Right atrium auricular region (tissue), 2 donors: ENCODE results near the gene RDH8. TPM values are rescaled to one million over a fixed set of nuclear protein-coding genes. Genes with fewer than 3 reads are reported as not detected.

Source experiments
- DNase-seq: peaks from one replicate; pipeline ENCODE4 v3.0.0-alpha.2; 2019; ENCODE audit warnings: low spot score
- H3K27ac ChIP-seq, 2 donors: fragments of 200-600 bp; sonication (generic); 1 replicate in 1 of 2; 2 replicates in 1 of 2; pipeline ENCODE4 v1.5.1; 2016 to 2019
- H3K27me3 ChIP-seq, 2 donors: fragments of 200-600 bp; sonication (generic); one replicate each; pipeline versions ENCODE4 v1.5.1 to v1.6.0; 2017 to 2019
- H3K36me3 ChIP-seq: fragments of 200-600 bp; sonication (generic); one replicate; pipeline ENCODE4 v1.5.1; 2016
- H3K4me1 ChIP-seq, 2 donors: fragments of 200-600 bp; sonication (generic); one replicate each; pipeline versions ENCODE4 v1.5.1 to v1.6.0; 2017 to 2019
- H3K4me3 ChIP-seq, 2 donors: fragments of 200-600 bp; sonication (generic); 1 replicate in 1 of 2; 2 replicates in 1 of 2; pipeline ENCODE4 v1.5.1; 2017 to 2019; ENCODE audit warnings: mild to moderate bottlenecking in 1 of 2, moderate library complexity in 1 of 2
- H3K9me3 ChIP-seq, 2 donors: fragments of 200-600 bp; sonication (generic); one replicate each; pipeline ENCODE4 v1.5.1; 2019
- CTCF ChIP-seq, 2 donors: fragments of 200-600 bp; sonication (generic); IDR thresholded peaks; one replicate each; pipeline ENCODE4 v1.5.1; 2019; ENCODE audit warnings: antibody characterized with exemption in 2 of 2
- total RNA-seq, 2 donors: library from RNA; depleted of rRNA; stranded (reverse); fragments of >200 nt; gene quantifications; one replicate each; pipeline ENCODE4 v1.1.0, GENCODE V29; 2016

The RDH8 gene
- total RNA-seq, 2 donors from 2014 or later = not detected

GRCh38 chr19:10010247-10010691 lies 3.0 kb upstream of the RDH8 start, which contains the start of gene COL5A3:
Gene COL5A3, minus strand, starts transcription at chr19:10010504. Its CDS starts 119 bp downstream, at chr19:10010385.
- peaks cover 0 to 33% of the 10 kb centered on the region in 2 donors for H3K4me1 ChIP-seq
- peak within 1 kb of the TSS; percentile 79 for H3K27ac ChIP-seq
- no peaks in the 10 kb centered on the region for H3K27me3 ChIP-seq

GRCh38 chr19:10010939-10011338 lies 2.3 kb upstream of the RDH8 start:
- Histone ChIP-seq H3K36me3 (no peaks in the 10 kb centered on the region), H3K9me3 (no peaks in the 10 kb centered on the region), H3K4me3 (no peak overlapping the region), H3K4me1 (peaks cover 0 to 26% of the 10 kb centered on the region in 2 donors), H3K27me3 (no peaks in the 10 kb centered on the region), H3K27ac (peak overlapping the region in 1 of 2 donors; percentile 79)
- no peak for DNase-seq
- no peak for TF ChIP-seq CTCF (IDR thresholded peaks at IDR 0.05)

More at GRCh38 chr19:10010247-10010691, 3.0 kb upstream of the RDH8 start, which contains the start of gene COL5A3:
- Histone ChIP-seq H3K9me3 (no peaks in the 10 kb centered on the region), H3K4me3 (peak within 1 kb of the TSS; percentile 50 to 58), H3K36me3 (peaks cover 2% of the 10 kb centered on the region)
- DNase-seq = peak; percentile 80
- TF ChIP-seq CTCF (IDR thresholded peaks at IDR 0.05) = no peak

- H3K9me3 ChIP-seq = no peaks in the 10 kb centered on the region
- H3K27me3 ChIP-seq = no peaks in the 10 kb centered on the region
- peaks cover 0 to 24% of the 10 kb centered on the region in 2 donors for H3K4me1 ChIP-seq
- H3K27ac ChIP-seq = no peak overlapping the region
- DNase-seq = no peak
- no peak for TF ChIP-seq CTCF (IDR thresholded peaks at IDR 0.05)
- H3K36me3 ChIP-seq = no peaks in the 10 kb centered on the region
- no peak overlapping the region for H3K4me3 ChIP-seq
Observed at GRCh38 chr19:10011974-10012373, 1.3 kb upstream of the RDH8 start.

- no peak for DNase-seq
- Histone ChIP-seq H3K9me3 (no peaks in the 10 kb centered on the region), H3K4me3 (no peak overlapping the region), H3K36me3 (no peaks in the 10 kb centered on the region), H3K27me3 (no peaks in the 10 kb centered on the region), H3K4me1 (peaks cover 0 to 14% of the 10 kb centered on the region in 2 donors), H3K27ac (no peak overlapping the region)
- no peak for TF ChIP-seq CTCF (IDR thresholded peaks at IDR 0.05)
Observed at GRCh38 chr19:10013834-10014618, 743 bp downstream of the RDH8 start.

GRCh38 chr19:10018263-10018662 lies 5.0 kb downstream of the RDH8 start:
- Histone ChIP-seq H3K4me3 (no peak overlapping the region), H3K27me3 (no peaks in the 10 kb centered on the region), H3K36me3 (no peaks in the 10 kb centered on the region), H3K4me1 (no peaks in the 10 kb centered on the region), H3K27ac (no peak overlapping the region), H3K9me3 (no peaks in the 10 kb centered on the region)
- DNase-seq = no peak
- TF ChIP-seq CTCF (IDR thresholded peaks at IDR 0.05) = no peak
